Panc1 (cell line): ENCODE data around the gene TMEM109. TPM values are rescaled to one million over a fixed set of nuclear protein-coding genes. Genes with fewer than 3 reads are reported as not detected.

Experiments used
- ATAC-seq: fragments of 200-7000 bp; cut with Tn5 transposase; 2 replicates; pipeline ENCODE4 v1.9.1; 2020; ENCODE audit warnings: mild to moderate bottlenecking, moderate library complexity
- BruUV-seq: library from RNA; stranded (reverse); fragments of 400-500 nt; replicated peaks from 2 replicates; lab custom pipeline; 2021; lab: Mats Ljungman, UMichigan
- CTCF ChIA-PET: fragments of 300-600 bp; sonication (Branson Sonifier 250); formaldehyde crosslinking; loops from one replicate; lab custom pipeline; 2022; ENCODE audit warnings: antibody characterized with exemption; lab: Charles Lee
- POLR2A ChIA-PET: fragments of 300-600 bp; sonication (Branson Sonifier 250); formaldehyde crosslinking; loops from one replicate; lab custom pipeline; 2022; ENCODE audit warnings: antibody characterized with exemption; lab: Charles Lee
- DNase-seq: peaks from one replicate; pipeline ENCODE4 v3.0.0-alpha.2; 2010; ENCODE audit warnings: low read depth, low spot score
- H3K27ac ChIP-seq: 2 replicates; pipeline ENCODE4 v1.5.1; 2011; ENCODE audit warnings: mild to moderate bottlenecking, low read length, inconsistent platforms
- H3K27me3 ChIP-seq: fragments of 200-500 bp; sonication (Bioruptor generic); 2 replicates; pipeline ENCODE4 v1.6.0; 2014; ENCODE audit warnings: low read length, inconsistent platforms; ENCODE audit not compliant: control insufficient read depth, insufficient read depth
- H3K36me3 ChIP-seq: fragments of 200-500 bp; sonication (Bioruptor generic); 2 replicates; pipeline ENCODE4 v1.5.1; 2014; ENCODE audit warnings: inconsistent platforms, mild to moderate bottlenecking, low read length, moderate library complexity; ENCODE audit not compliant: control insufficient read depth, insufficient read depth
- H3K4me1 ChIP-seq: 2 replicates; pipeline ENCODE4 v1.5.1; 2011; ENCODE audit warnings: inconsistent platforms, mild to moderate bottlenecking, low read length, moderate library complexity; ENCODE audit not compliant: control insufficient read depth, insufficient read depth
- H3K4me3 ChIP-seq, 2 experiments: 2 replicates each; pipeline ENCODE4 v1.5.1; 2011 to 2012; ENCODE audit warnings: low read depth in 2 of 2, low read length in 2 of 2, mild to moderate bottlenecking in 2 of 2, inconsistent platforms in 1 of 2, moderate library complexity in 1 of 2
- H3K9me3 ChIP-seq: fragments of 200-500 bp; sonication (Bioruptor generic); 2 replicates; pipeline ENCODE4 v1.5.1; 2014; ENCODE audit warnings: low read depth, mild to moderate bottlenecking, inconsistent platforms, low read length, moderate library complexity; ENCODE audit not compliant: control insufficient read depth, insufficient read depth
- CTCF ChIP-seq: fragments of 450-650 bp; IDR thresholded peaks from 2 replicates; pipeline ENCODE4 v1.5.1; 2017; ENCODE audit warnings: mild to moderate bottlenecking
- POLR2AphosphoS5 ChIP-seq: IDR thresholded peaks from 2 replicates; pipeline ENCODE4 v1.6.1; 2012; ENCODE audit warnings: mild to moderate bottlenecking, low read depth, low read length, moderate library complexity
- REST ChIP-seq, 2 experiments: IDR thresholded peaks; 2 replicates each; pipeline ENCODE4 v1.6.1; 2011 to 2012; ENCODE audit warnings: low read depth in 2 of 2, control low read depth in 1 of 2, low read length in 1 of 2, mild to moderate bottlenecking in 1 of 2, moderate library complexity in 1 of 2; ENCODE audit not compliant: insufficient read depth in 1 of 2
- SIN3A ChIP-seq: IDR thresholded peaks from 2 replicates; pipeline ENCODE4 v1.6.1; 2012; ENCODE audit warnings: low read depth, mild to moderate bottlenecking, low read length, moderate library complexity, borderline replicate concordance; ENCODE audit not compliant: insufficient read depth
- TCF7L2 ChIP-seq: IDR thresholded peaks from 2 replicates; pipeline ENCODE4 v1.6.1; 2011; ENCODE audit warnings: mild to moderate bottlenecking, low read depth, low read length, inconsistent platforms
- in situ Hi-C: cut with HindIII; loops from 2 replicates; pipeline ENCODE4 v1.10.0; 2016; ENCODE audit warnings: low sequenced_read_pairs, low pct_unique_long_range_greater_than_20kb
- intact Hi-C: fragments of 100-400 bp; cut with micrococcal nuclease; formaldehyde crosslinking; loops from one replicate; pipeline ENCODE4 v1.10.0; 2022; ENCODE audit not compliant: unreplicated experiment
- total RNA-seq: library from RNA; stranded (reverse); gene quantifications from one replicate; pipeline ENCODE4 v1.2.1, GENCODE V29; 2021; ENCODE audit not compliant: unreplicated experiment

Gene TMEM109
- total RNA-seq, 1 experiment from 2014 or later = 91.8 TPM

GRCh38 chr11:60960405-60960804 lies 46.4 kb downstream of the TMEM109 start:
- ChIA-PET CTCF (no interaction called here), POLR2A (no interaction called here)
- ATAC-seq (no peak), DNase-seq (no peak)
- Histone ChIP-seq H3K27me3 (peaks cover 10% of the 10 kb centered on the region; the same call in 1 of the 2 replicates), H3K9me3 (no peaks in the 10 kb centered on the region), H3K4me3 (no peak overlapping the region), H3K36me3 (no peaks in the 10 kb centered on the region), H3K4me1 (no peaks in the 10 kb centered on the region), H3K27ac (no peak overlapping the region)
- in situ Hi-C loops = no loop called here
- intact Hi-C loops = no loop called here
- TF ChIP-seq POLR2AphosphoS5 (no peak), REST (IDR thresholded peaks at IDR 0.05; ENCODE audit: insufficient read depth in 1 of 2, low read depth in 2 of 2, low read length in 1 of 2) (no peak)
- no TSS peak for BruUV-seq

DNA sequence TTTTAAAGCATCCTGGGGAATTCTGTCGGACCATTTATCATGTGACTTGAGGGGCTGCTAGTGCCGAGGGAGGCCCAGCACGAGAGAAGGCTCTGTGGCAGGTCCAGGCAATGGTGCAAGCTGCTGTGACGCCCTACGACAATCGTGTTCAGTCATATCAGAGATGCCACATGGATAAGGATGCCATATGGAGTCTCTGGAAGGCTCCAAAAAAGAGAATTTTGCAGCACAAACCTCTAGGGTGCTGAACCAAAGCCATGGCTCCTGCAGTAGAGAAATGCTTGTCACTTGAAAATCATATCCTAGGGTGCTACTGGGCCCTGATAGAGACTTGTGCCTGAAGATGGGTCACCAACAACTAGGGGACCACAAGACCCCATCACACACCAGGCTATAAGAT lies 50.8 kb downstream of the TMEM109 start:
- Histone ChIP-seq H3K27ac (no peak overlapping the region), H3K27me3 (peaks cover 10% of the 10 kb centered on the region; the same call in 1 of the 2 replicates), H3K4me1 (no peaks in the 10 kb centered on the region), H3K4me3 (no peak overlapping the region), H3K9me3 (no peaks in the 10 kb centered on the region), H3K36me3 (no peaks in the 10 kb centered on the region)
- intact Hi-C loops (no loop called here), in situ Hi-C loops (no loop called here)
- TF ChIP-seq POLR2AphosphoS5 (no peak), SIN3A (no peak), TCF7L2 (no peak), REST (IDR thresholded peaks at IDR 0.05; ENCODE audit: insufficient read depth in 1 of 2, low read depth in 2 of 2, low read length in 1 of 2) (no peak), CTCF (no peak)
- BruUV-seq = no TSS peak
- POLR2A ChIA-PET = no interaction called here
- DNase-seq = no peak
- no peak for ATAC-seq
- CTCF ChIA-PET = no interaction called here
